ENCODE measurements around the gene YARS1. TPM values are rescaled to one million over a fixed set of nuclear protein-coding genes. Genes with fewer than 3 reads are reported as not detected.

Gene YARS1
- total RNA-seq, 1 experiment from 2014 or later = 244 TPM

GRCh38 chr1:32813941-32814739, 3.0 kb downstream of the YARS1 start:
- CTCF ChIA-PET = no interaction called here
- BruUV-seq (replicated peaks) = no TSS peak
- Histone ChIP-seq H4K20me1 (ENCODE audit: insufficient read depth) (peaks cover 10% of the 10 kb centered on the region; the same call in 1 of the 2 replicates), H3K4me3 (replicated peaks in 1 of 2; ENCODE audit: low read depth in 1 of 2, low read length in 2 of 2) (peak overlapping the region; percentile 22 to 98), H3K27ac (ENCODE audit: low read depth, low read length) (peak overlapping the region; percentile 3; the same call in 1 of the 2 replicates), H3K4me1 (ENCODE audit: control insufficient read depth in 1 of 2, insufficient read depth in 2 of 2, low read length in 2 of 2) (peaks cover 17 to 30% of the 10 kb centered on the region in 2 experiments), H3K9ac (ENCODE audit: low read length) (peak overlapping the region; percentile 38), H3K36me3 (ENCODE audit: control insufficient read depth in 1 of 2, insufficient read depth in 2 of 2, low read length in 2 of 2) (peaks cover 14 to 31% of the 10 kb centered on the region in 2 experiments; a peak in 3 of 4 replicates), H3K27me3 (ENCODE audit: insufficient read depth, low read length) (no peaks in the 10 kb centered on the region), H3K79me2 (ENCODE audit: insufficient read depth, low read length) (peaks cover 91% of the 10 kb centered on the region), H3K9me3 (ENCODE audit: control insufficient read depth in 1 of 2, insufficient read depth in 1 of 2, low read depth in 1 of 2, low read length in 2 of 2) (no peaks in the 10 kb centered on the region), H3K9me2 (ENCODE audit: insufficient read depth) (no peaks in the 10 kb centered on the region), H2AFZ (ENCODE audit: low read depth, low read length, poor library complexity, severe bottlenecking) (no peak overlapping the region), H3K4me2 (ENCODE audit: low read length) (peak overlapping the region; percentile 71)
- DNase-seq (ENCODE audit: low read depth, low spot score) (peak; percentile 64), ATAC-seq (no peak)
- intact Hi-C loops (cut with micrococcal nuclease) = no loop called here
- POLR2A ChIA-PET = no interaction called here
- RAD21 ChIA-PET (ENCODE audit: low non-redundant PET in 1 of 2, low total read pairs in 2 of 2, uncharacterized antibody in 2 of 2, unreplicated experiment in 2 of 2) = no interaction called here
- TF ChIP-seq ATF3 (IDR thresholded peaks at IDR 0.05) (peak; percentile 82; the same call in 1 of the 2 replicates), POLR2AphosphoS5 (IDR thresholded peaks at IDR 0.05; ENCODE audit: low read depth, low read length) (peak; percentile 20; the same call in 1 of the 2 replicates), FOSL1 (IDR thresholded peaks at IDR 0.05; ENCODE audit: low read depth) (peak; percentile 84), POLR2A (IDR thresholded peaks at IDR 0.05; ENCODE audit: borderline replicate concordance, extremely low read depth, insufficient read depth, insufficient read length) (no peak), CBX3 (IDR thresholded peaks at IDR 0.05; ENCODE audit: low read depth) (peak; percentile 55; the same call in 1 of the 2 replicates), CEBPB (IDR thresholded peaks at IDR 0.05; ENCODE audit: low read depth) (peak; percentile 90), TCF7L2 (IDR thresholded peaks at IDR 0.05; ENCODE audit: borderline replicate concordance, extremely low read depth, insufficient read depth, insufficient read length) (no peak), JUND (IDR thresholded peaks at IDR 0.05) (peak; percentile 78)

- Histone ChIP-seq H3K27me3 (ENCODE audit: insufficient read depth, low read length) (no peaks in the 10 kb centered on the region), H3K4me1 (ENCODE audit: control insufficient read depth in 1 of 2, insufficient read depth in 2 of 2, low read length in 2 of 2) (peaks cover 12 to 21% of the 10 kb centered on the region in 2 experiments), H4K20me1 (ENCODE audit: insufficient read depth) (peaks cover 10% of the 10 kb centered on the region; the same call in 1 of the 2 replicates), H3K9me2 (ENCODE audit: insufficient read depth) (no peaks in the 10 kb centered on the region), H3K36me3 (ENCODE audit: control insufficient read depth in 1 of 2, insufficient read depth in 2 of 2, low read length in 2 of 2) (peaks cover 25 to 40% of the 10 kb centered on the region in 2 experiments), H3K9me3 (ENCODE audit: control insufficient read depth in 1 of 2, insufficient read depth in 1 of 2, low read depth in 1 of 2, low read length in 2 of 2) (no peaks in the 10 kb centered on the region), H2AFZ (ENCODE audit: low read depth, low read length, poor library complexity, severe bottlenecking) (no peak overlapping the region), H3K79me2 (ENCODE audit: insufficient read depth, low read length) (peaks cover 100% of the 10 kb centered on the region), H3K9ac (ENCODE audit: low read length) (no peak overlapping the region), H3K4me2 (ENCODE audit: low read length) (no peak overlapping the region), H3K4me3 (replicated peaks in 1 of 2; ENCODE audit: low read depth in 1 of 2, low read length in 2 of 2) (no peak overlapping the region), H3K27ac (ENCODE audit: low read depth, low read length) (no peak overlapping the region)
- BruUV-seq (replicated peaks) = no TSS peak
- TF ChIP-seq EGR1 (IDR thresholded peaks at IDR 0.05; ENCODE audit: low read depth) (no peak), POLR2AphosphoS5 (IDR thresholded peaks at IDR 0.05; ENCODE audit: low read depth, low read length) (0 out of 2 replicates have a peak, but pooled peaks have one; percentile 2)
- ATAC-seq (no peak), DNase-seq (ENCODE audit: low read depth, low spot score) (no peak)
- intact Hi-C loops (cut with micrococcal nuclease) = no loop called here
- CTCF ChIA-PET = no interaction called here
- RAD21 ChIA-PET (ENCODE audit: low non-redundant PET in 1 of 2, low total read pairs in 2 of 2, uncharacterized antibody in 2 of 2, unreplicated experiment in 2 of 2) = no interaction called here
- POLR2A ChIA-PET = no interaction called here
These were observed 5.2 kb downstream of the YARS1 start for GRCh38 chr1:32811917-32812316.
